ENCODE data around the gene NUBP2.

DNA sequence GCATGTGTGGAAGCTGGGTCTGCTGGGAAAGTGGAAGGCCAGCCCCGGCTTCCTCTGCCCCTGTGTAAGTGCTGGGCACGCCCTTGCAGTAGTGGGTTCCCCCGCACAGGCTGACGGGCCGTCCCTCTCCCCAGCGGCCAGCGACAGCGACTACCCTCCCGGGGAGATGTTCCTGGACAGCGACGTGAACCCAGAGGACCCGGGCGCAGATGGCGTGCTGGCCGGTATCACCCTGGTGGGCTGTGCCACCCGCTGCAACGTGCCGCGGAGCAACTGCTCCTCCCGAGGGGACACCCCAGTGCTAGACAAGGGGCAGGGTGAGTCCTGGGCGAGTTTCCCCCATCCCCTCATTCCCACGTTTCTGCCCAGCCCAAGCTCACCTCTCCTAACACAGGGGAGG is 16.9 kb upstream of the NUBP2 start:
- no peak for TF ChIP-seq TAF1 (IDR thresholded peaks at IDR 0.05; ENCODE audit: low read depth)
- TF ChIP-seq EGR1 (IDR thresholded peaks at IDR 0.05) = no peak
- TF ChIP-seq EP300 (IDR thresholded peaks at IDR 0.05; ENCODE audit: borderline replicate concordance) = no peak
- no peak for TF ChIP-seq NFIC (IDR thresholded peaks at IDR 0.05)
- TF ChIP-seq, protein P1, sequence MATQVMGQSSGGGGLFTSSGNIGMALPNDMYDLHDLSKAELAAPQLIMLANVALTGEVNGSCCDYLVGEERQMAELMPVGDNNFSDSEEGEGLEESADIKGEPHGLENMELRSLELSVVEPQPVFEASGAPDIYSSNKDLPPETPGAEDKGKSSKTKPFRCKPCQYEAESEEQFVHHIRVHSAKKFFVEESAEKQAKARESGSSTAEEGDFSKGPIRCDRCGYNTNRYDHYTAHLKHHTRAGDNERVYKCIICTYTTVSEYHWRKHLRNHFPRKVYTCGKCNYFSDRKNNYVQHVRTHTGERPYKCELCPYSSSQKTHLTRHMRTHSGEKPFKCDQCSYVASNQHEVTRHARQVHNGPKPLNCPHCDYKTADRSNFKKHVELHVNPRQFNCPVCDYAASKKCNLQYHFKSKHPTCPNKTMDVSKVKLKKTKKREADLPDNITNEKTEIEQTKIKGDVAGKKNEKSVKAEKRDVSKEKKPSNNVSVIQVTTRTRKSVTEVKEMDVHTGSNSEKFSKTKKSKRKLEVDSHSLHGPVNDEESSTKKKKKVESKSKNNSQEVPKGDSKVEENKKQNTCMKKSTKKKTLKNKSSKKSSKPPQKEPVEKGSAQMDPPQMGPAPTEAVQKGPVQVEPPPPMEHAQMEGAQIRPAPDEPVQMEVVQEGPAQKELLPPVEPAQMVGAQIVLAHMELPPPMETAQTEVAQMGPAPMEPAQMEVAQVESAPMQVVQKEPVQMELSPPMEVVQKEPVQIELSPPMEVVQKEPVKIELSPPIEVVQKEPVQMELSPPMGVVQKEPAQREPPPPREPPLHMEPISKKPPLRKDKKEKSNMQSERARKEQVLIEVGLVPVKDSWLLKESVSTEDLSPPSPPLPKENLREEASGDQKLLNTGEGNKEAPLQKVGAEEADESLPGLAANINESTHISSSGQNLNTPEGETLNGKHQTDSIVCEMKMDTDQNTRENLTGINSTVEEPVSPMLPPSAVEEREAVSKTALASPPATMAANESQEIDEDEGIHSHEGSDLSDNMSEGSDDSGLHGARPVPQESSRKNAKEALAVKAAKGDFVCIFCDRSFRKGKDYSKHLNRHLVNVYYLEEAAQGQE (IDR thresholded peaks at IDR 0.05; ENCODE audit: low read depth) = no peak
- no peak for TF ChIP-seq CREB1 (IDR thresholded peaks at IDR 0.05; ENCODE audit: low read depth)
- TF ChIP-seq, protein P2, sequence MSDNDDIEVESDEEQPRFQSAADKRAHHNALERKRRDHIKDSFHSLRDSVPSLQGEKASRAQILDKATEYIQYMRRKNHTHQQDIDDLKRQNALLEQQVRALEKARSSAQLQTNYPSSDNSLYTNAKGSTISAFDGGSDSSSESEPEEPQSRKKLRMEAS (IDR thresholded peaks at IDR 0.05) = no peak
- TF ChIP-seq TCF12 (IDR thresholded peaks at IDR 0.05; ENCODE audit: low read depth) = no peak
- TF ChIP-seq CEBPB (IDR thresholded peaks at IDR 0.05) = no peak
- TF ChIP-seq FOXM1 (IDR thresholded peaks at IDR 0.05; ENCODE audit: borderline replicate concordance, low read depth) = no peak
- TF ChIP-seq YY1 (IDR thresholded peaks at IDR 0.05; ENCODE audit: low read depth) = no peak

Measured in Ishikawa (cell line).